Amygdala (tissue), 56 donors: ENCODE measurements around the gene CIBAR2.

Source experiments
- DNase-seq, 56 donors: peaks; one replicate each; lab custom pipeline; 2025; lab: John Stamatoyannopoulos, UW

Gene CIBAR2

GRCh38 chr16:85105475-85105874, 6.8 kb downstream of the CIBAR2 start:
- DNase-seq = no peak

DNA sequence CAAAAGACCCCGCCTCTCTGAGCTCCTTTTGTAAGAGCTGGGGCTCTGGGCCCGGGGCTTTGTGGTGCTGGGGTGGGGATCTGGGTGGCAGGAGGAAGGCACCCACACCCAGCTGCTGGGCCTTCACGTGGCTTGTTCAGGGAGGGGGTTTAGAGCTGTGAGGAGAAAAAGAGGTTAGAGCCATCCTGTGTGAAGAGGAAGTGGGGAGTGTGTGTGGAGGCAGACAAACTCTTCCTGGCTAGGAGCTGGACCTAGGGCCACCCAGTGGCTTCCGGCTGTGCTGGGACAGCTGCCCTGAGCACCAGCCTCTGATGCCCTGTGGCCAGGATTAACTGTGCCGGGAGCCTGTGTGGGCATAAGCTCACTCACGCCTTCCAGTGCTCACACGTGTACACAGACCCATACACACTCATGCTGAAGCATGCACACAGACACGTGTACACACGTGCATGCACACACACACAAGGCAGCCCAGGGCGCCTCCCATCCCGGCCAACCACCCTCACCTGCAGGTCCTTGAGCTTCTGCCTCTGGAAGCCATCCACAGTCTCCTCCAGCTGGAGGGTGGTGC, 7.4 kb downstream of the CIBAR2 start:
- peak in 18 of 56 donors; percentile 7 to 54 (median 24) for DNase-seq

- no peak for DNase-seq
Observed at GRCh38 chr16:85104147-85104546, 8.1 kb downstream of the CIBAR2 start.

- DNase-seq = no peak
Observed at GRCh38 chr16:85103114-85104079, 8.9 kb downstream of the CIBAR2 start.

DNA sequence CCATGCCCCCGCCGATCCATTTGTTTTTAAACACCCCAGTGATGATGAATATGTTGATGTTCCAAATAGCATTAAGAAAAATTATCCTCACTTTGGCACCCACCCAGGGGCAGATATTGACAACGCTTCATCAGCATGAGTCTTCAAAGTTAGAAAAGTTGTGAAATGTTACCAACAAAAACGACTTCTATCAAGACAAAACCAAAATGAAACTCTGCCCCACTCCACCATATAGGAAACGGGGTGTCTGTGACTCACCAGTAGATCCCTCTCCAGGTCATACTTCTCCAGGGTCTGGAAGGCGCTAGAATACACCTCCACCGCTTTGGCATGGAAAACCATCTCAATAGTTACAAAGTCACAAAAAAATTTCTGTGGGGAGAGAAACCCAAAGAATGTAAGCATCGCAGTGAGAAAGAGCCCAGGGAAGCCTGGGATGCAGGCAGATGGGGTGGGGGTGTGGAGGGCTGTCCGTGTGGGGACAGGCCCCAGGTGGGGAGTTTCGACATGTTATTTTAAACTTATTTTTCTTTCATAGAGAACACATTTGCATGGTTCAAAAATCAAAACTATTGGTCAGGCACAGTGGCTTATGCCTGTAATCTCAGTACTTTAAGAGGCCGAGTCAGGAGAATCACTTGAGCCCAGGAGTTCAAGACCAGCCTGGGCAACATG, 10.2 kb downstream of the CIBAR2 start:
- no peak for DNase-seq

DNA sequence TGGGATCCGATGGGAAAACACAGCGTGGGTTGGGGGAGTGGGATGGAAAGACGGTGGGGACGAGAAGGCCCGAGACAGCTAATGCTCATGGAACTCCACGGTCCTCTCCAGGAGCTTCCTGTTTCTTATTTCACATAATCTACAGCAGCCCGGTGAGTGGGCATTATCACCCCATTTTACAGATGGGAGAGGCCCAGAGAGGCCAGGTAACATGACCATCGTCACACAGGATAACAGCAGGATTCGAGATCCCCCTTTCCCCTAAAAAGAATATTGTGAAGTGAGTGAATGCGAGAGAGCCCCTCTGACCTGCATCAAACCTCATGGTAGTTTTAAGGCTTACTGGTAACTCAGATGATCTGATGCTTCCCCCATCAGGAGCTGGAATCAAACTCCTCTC, 12.0 kb downstream of the CIBAR2 start:
- no peak for DNase-seq

DNA sequence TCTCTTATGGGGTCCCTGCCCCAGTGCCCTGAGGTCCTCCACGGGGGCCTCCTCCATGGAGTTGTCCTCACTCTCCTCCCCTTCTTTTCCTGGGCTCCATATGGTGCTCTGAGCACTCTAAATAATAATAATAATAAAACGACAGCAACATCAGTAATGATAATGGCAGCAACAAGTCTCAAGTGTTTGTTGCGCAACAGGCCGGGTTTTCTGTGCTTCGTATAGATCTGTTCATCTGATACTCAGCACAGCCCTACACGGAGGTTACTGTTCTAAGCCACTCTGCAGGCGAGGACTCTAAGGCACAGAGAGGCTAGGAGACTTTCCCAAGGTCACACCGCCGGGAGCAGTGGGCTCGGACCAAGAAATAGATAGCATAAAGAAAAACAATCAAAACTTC, 13.7 kb downstream of the CIBAR2 start:
- DNase-seq = no peak

DNA sequence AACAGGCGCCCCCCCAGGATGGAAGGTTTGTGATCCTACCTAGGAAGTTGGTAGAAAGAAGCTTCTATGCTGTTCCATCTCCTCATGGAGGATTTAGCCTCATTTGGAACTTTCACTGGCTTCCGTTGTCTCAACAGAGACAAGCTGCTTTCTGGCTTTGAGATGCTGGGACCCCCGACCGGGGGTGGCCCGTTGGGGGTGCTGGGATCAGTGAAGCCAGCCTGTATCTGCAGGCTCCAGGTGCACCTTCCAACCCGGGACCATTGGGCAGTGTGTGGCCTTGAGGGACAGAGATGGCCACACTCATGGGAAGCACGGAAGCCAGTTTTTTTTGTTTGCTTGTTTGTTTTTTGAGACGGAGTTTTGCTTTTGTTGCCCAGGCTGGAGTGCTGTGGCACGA, 15.4 kb downstream of the CIBAR2 start:
- no peak for DNase-seq

DNA sequence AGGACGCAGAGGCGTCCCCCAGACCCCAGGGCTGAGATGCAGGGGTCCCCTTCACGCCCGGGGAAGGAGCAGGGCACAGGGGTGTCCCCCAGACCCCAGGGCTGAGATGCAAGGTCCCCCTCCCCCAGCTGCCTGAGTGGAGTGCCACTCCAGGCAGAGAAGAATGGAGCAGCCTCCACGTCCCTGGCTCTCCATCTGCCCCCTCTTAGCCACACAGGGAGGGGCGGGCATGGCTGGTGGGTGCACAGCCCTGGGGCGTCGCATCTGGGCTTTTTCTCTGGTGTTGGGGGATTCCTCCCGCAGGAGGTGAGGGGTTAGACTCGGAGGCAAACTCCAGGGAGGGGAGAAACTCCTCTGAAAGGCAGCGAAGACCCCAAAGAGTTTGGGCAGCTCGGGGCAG, 17.5 kb downstream of the CIBAR2 start:
- no peak for DNase-seq

DNA sequence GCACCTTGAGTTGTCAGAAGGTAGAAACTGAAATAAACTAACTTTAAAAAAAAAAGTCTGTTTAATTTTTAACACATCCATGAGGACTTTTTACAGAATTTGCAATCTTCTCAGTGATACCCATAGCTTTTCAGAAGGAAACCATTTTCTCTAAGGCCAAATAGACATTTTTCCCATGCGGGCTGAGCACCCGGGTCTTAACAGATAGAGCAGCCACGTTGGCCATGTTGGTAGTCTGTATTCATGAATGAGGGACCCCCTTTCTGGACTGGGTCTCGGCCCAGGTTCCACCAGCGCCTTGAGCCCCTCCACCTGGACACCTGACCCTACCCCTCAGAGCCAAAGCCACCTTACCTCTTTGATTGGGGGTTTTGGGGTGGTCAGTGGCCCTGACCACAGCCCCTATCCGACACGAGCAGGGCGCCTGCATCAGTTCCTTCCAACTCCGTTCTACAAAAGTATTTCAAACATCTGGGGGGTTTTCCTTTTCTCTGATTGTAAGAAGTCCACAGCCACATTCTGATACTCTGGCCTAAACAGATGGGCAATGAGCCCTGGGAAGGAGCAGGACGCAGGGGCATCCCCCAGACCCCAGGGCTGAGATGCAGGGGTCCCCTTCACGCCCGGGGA, 18.0 kb downstream of the CIBAR2 start:
- DNase-seq = no peak

GRCh38 chr16:85093705-85094104, 18.6 kb downstream of the CIBAR2 start:
- no peak for DNase-seq

DNA sequence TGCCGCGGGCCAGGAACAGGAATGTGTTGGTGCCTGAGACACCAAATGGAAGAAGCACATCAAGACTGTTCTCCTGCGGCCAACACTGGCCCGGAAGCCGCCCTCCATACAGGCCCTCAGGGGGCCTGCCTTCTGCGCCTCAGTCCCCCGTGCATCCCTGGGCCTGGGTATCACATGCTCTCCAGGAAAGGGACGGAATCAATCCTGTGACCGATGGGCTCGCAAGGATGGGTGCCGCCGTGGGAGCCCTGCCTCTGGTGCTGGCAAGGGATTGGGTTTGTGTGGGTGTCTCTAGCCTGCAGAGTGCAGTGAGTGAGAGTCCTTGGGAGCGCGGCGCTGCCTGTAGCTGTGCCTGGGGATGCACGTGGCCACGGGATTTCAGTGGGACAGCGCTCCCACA, 19.4 kb downstream of the CIBAR2 start:
- DNase-seq = peak in 4 of 56 donors; percentile 8 to 14 (median 12)

DNA sequence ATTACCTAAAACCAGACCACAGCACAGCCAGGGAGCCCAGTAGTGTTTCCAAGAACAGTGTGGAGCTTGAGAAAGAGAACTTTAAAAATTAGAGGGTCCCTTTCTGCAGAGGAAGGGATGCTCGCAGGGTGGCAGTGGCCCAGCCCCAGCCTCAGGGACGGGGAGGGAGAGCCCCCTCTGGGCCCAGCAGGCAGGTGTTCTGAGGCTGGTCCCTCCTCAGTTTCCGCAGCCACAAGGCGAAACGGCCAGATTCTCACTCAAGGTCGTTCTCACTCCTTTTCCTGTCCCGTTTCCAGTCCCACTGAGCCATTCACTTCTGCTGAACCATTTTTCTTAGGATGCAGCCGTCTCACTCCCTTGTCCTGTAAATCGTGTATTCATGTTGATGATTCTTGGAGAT, 20.0 kb downstream of the CIBAR2 start:
- no peak for DNase-seq

GRCh38 chr16:85091522-85091910, 20.8 kb downstream of the CIBAR2 start:
- no peak for DNase-seq

DNA sequence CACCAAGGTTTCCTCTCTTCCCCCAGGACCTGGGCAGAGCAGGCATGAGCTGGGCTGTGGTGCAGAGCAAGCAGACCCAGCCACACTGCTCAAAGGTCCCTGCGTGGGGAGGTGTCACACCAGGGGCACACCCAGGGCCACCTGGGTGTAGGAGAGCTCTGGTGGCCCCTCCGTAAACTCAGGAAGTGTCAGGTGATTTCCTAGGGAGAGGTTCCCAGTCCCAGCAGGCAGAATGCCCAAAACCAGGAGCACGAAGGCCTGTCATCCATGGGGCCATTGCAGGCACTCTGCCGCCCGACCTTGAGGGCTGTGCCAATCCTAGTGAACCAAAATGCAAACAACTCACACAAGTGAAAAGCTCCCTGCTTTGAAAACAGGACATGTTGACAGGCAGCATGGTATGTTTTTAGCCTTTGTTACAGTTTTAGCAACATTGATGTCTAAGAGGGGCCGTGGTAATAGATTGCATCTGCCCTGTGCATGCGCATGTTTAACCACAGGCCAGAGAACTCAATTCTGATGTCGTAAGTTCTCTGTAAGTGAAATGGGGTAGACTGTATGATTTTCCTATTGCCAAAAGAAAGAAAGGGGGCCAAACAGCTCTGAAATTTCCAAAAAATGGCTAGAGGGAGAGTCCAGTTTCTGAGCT, 21.3 kb downstream of the CIBAR2 start:
- no peak for DNase-seq

DNA sequence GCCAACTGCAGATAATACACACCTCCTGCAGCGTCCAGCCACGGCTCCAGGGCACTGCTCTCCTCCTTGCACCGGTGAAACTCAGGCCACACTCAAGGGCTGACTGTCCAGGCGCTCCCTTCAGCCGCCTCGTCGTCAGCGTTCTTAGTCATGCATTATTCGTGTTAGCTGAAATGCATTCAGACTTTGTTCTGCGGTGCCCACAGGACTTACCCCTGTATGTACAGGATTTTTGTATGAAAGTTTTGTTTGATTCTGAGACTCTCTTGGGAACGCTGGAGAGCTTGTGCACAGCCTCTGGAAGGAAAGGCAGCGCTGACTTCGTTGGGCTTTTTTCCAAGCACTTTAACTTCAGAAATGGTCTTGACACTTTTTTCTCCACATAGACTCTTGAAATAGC, 22.1 kb downstream of the CIBAR2 start:
- no peak for DNase-seq

- no peak for DNase-seq
Observed at GRCh38 chr16:85089525-85089924, 22.7 kb downstream of the CIBAR2 start.

- no peak for DNase-seq
Observed at GRCh38 chr16:85088570-85089199, 23.6 kb downstream of the CIBAR2 start.

GRCh38 chr16:85087899-85088569, 24.2 kb downstream of the CIBAR2 start:
- DNase-seq = no peak
